ENCODE results near the gene VPS52. TPM values are rescaled to one million over a fixed set of nuclear protein-coding genes. Genes with fewer than 3 reads are reported as not detected.

Gene VPS52
- total and polyA plus RNA-seq, 9 of the 15 experiments (the other 6 are each of a cell fraction or from before 2014, with no cell fraction given): 24.4 to 103 (median 40.2) TPM

DNA sequence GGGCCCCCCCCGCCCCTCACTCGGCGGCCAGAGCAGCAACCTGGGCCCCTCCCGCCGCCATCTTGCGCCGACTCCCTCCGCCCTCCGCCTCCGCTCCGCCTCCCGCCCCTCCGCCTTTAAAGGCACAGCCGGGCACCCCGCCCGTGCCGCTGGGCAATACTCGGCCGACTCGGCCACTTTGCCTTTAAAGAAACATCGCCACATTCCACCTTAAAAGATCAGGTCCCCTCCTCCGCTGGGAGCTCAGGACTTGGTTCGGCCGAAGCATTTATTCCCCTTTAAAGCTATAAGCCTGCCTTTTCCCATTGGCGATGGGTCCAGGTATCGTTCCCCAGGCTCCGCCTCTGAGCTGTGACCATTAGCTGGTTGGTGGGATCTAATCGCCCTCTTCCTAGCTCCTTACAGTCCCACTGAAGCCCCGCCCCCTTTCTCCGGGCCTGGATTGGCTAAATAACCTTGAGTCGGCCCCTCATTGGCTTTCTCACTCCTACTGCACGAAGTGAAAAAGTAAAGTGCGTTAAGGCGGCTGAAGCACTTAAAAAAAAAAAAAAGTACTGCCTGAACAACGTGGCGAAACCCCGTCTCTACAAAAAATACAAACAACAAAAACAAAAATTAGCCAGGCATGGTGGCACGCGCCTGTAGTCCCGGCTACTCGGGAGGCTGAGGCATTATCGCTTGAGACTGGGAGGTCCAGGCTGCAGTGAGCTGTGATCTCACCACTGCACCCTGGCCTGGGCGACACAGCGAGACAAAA lies 46.2 kb upstream of the VPS52 start, which contains the start of gene ZBTB22 (continued):
- TF ChIP-seq, protein P1, sequence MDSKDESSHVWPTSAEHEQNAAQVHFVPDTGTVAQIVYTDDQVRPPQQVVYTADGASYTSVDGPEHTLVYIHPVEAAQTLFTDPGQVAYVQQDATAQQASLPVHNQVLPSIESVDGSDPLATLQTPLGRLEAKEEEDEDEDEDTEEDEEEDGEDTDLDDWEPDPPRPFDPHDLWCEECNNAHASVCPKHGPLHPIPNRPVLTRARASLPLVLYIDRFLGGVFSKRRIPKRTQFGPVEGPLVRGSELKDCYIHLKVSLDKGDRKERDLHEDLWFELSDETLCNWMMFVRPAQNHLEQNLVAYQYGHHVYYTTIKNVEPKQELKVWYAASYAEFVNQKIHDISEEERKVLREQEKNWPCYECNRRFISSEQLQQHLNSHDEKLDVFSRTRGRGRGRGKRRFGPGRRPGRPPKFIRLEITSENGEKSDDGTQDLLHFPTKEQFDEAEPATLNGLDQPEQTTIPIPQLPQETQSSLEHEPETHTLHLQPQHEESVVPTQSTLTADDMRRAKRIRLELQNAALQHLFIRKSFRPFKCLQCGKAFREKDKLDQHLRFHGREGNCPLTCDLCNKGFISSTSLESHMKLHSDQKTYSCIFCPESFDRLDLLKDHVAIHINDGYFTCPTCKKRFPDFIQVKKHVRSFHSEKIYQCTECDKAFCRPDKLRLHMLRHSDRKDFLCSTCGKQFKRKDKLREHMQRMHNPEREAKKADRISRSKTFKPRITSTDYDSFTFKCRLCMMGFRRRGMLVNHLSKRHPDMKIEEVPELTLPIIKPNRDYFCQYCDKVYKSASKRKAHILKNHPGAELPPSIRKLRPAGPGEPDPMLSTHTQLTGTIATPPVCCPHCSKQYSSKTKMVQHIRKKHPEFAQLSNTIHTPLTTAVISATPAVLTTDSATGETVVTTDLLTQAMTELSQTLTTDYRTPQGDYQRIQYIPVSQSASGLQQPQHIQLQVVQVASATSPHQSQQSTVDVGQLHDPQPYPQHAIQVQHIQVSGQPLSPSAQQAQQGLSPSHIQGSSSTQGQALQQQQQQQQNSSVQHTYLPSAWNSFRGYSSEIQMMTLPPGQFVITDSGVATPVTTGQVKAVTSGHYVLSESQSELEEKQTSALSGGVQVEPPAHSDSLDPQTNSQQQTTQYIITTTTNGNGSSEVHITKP (IDR thresholded peaks at IDR 0.05; ENCODE audit: partially characterized antibody): peak; percentile 87
- TF ChIP-seq TAF1 (IDR thresholded peaks at IDR 0.05; ENCODE audit: control insufficient read depth, extremely low read depth, insufficient read depth, low read length, severe bottlenecking): peak; percentile 44
- TF ChIP-seq, protein P2, sequence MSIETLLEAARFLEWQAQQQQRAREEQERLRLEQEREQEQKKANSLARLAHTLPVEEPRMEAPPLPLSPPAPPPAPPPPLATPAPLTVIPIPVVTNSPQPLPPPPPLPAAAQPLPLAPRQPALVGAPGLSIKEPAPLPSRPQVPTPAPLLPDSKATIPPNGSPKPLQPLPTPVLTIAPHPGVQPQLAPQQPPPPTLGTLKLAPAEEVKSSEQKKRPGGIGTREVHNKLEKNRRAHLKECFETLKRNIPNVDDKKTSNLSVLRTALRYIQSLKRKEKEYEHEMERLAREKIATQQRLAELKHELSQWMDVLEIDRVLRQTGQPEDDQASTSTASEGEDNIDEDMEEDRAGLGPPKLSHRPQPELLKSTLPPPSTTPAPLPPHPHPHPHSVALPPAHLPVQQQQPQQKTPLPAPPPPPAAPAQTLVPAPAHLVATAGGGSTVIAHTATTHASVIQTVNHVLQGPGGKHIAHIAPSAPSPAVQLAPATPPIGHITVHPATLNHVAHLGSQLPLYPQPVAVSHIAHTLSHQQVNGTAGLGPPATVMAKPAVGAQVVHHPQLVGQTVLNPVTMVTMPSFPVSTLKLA (conservative IDR thresholded peaks at IDR 0.05): peak in 1 of 2 experiments; percentile 61; a peak in 2 of 4 replicates
- no peak for TF ChIP-seq TEAD2 (tag; IDR thresholded peaks at IDR 0.05)
- peak; percentile 32; the same call in 1 of the 2 replicates for TF ChIP-seq XRCC5 (IDR thresholded peaks at IDR 0.05; ENCODE audit: low read depth, low read length)
- no peak for TF ChIP-seq CREB5 (CRISPR knock-in tag; IDR thresholded peaks at IDR 0.05)
- peak; percentile 64 for TF ChIP-seq HNRNPLL (IDR thresholded peaks at IDR 0.05; ENCODE audit: low read depth, low read length, poor library complexity, severe bottlenecking)
- peak; percentile 53 for TF ChIP-seq TBP (optimal IDR thresholded peaks at IDR 0.05; ENCODE audit: low read depth, low read length)
- no peak for TF ChIP-seq CREB1 (IDR thresholded peaks at IDR 0.05)
- TF ChIP-seq CREB1 (CRISPR knock-in tag; IDR thresholded peaks at IDR 0.05): no peak
- TF ChIP-seq U2AF1 (optimal IDR thresholded peaks at IDR 0.05; ENCODE audit: low read depth, low read length): no peak
- peak; percentile 83 for TF ChIP-seq SMARCE1 (IDR thresholded peaks at IDR 0.05)
- peak; percentile 13; the same call in 1 of the 2 replicates for TF ChIP-seq TCF3 (CRISPR knock-in tag; IDR thresholded peaks at IDR 0.05)
- peak; percentile 72 for TF ChIP-seq MIER1 (IDR thresholded peaks at IDR 0.05; ENCODE audit: low read depth)
- peak; percentile 99 for TF ChIP-seq TRIM25 (IDR thresholded peaks at IDR 0.05; ENCODE audit: borderline replicate concordance)
- TF ChIP-seq NFRKB (IDR thresholded peaks at IDR 0.05; ENCODE audit: low read depth): no peak; the same call in 1 of the 2 replicates
